Dendritic cell treated with granulocyte-macrophage colony-stimulating factor and Interleukin-4, amounts not matched to agents 40 ng/mL and 50 ng/mL, for 4 days (primary cell): Measurements from ENCODE around the gene KCNIP4.

ENCODE experiments used
- H3K27ac Mint-ChIP-seq: one replicate; pipeline ENCODE4 v1.8.0; 2022; ENCODE audit warnings: mild to moderate bottlenecking, mixed read lengths
- H3K27me3 Mint-ChIP-seq: one replicate; pipeline ENCODE4 v1.8.0; 2022; ENCODE audit warnings: mild to moderate bottlenecking, mixed read lengths
- H3K36me3 Mint-ChIP-seq: one replicate; pipeline ENCODE4 v1.8.0; 2022; ENCODE audit warnings: low read depth, mixed read lengths
- H3K4me1 Mint-ChIP-seq: one replicate; pipeline ENCODE4 v1.8.0; 2022; ENCODE audit warnings: low read depth, mixed read lengths
- H3K4me3 Mint-ChIP-seq: one replicate; pipeline ENCODE4 v1.8.0; 2022; ENCODE audit warnings: mild to moderate bottlenecking, moderate library complexity, mixed read lengths
- H3K9me3 Mint-ChIP-seq: one replicate; pipeline ENCODE4 v1.8.0; 2022; ENCODE audit warnings: mixed read lengths
- intact Hi-C: fragments of 100-400 bp; cut with micrococcal nuclease; formaldehyde crosslinking; loops from one replicate; pipeline ENCODE4 v1.15.0; 2022

KCNIP4 gene

DNA sequence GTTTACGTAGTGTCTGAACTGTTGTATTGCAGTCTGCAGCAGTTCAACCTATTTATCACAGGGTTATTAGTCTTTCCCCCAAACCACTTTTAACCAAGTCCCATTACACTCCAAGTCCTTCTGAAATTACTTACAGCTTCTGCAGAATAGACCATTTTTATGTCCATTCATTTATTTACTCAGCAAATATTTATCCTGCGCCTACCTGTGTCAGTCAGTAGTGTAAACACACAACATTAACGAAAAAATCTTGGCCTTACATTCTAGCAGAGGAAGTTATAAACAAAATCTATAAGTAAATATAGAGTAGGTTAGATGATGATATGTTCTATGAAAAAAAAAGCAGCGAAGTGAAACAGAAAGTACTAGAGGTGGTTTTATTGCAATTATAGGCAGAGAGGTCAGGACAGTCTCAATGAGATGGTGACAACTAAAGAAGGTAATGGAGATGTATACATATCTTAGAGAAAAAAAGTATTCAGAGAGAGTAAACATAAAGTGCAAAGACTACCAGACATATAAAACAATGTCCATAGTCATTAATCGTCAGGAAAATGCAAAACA lies 534.7 kb downstream of the KCNIP4 start:
- H3K4me3 Mint-ChIP-seq, result no peak overlapping the region

DNA sequence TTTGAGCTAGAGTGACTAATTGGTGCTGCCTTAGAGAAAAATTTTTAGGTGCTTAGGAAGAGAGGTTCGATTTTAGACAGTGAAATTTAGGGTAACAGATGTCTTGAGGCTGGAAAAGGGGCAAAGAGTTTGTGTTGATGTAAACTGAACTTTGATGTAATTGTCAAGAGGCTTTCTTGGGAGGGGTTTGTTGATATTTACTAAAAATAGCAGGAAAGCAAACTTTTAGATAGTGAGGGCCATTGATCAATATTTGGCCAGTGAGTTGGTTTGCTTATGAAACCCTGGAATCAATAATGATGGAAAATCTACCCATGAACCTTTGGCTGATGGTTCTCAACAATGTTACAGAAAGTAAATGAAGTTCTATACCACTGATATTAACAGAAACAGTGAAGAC lies 537.5 kb downstream of the KCNIP4 start:
- no peaks in the 10 kb centered on the region for H3K36me3 Mint-ChIP-seq
- H3K4me1 Mint-ChIP-seq, result no peaks in the 10 kb centered on the region
- intact Hi-C loops, result no loop called here
- H3K4me3 Mint-ChIP-seq, result no peak overlapping the region
- H3K27me3 Mint-ChIP-seq, result no peaks in the 10 kb centered on the region
- H3K27ac Mint-ChIP-seq, result no peak overlapping the region
- H3K9me3 Mint-ChIP-seq, result no peaks in the 10 kb centered on the region

More for the DNA sequence above, 534.7 kb downstream of the KCNIP4 start:
- Mint-ChIP-seq H3K9me3 (no peaks in the 10 kb centered on the region), H3K4me1 (no peaks in the 10 kb centered on the region), H3K27ac (no peak overlapping the region), H3K27me3 (no peaks in the 10 kb centered on the region), H3K36me3 (no peaks in the 10 kb centered on the region)
- intact Hi-C loops, result no loop called here

GRCh38 chr4:21410372-21410771 lies 538.2 kb downstream of the KCNIP4 start:
- H3K27ac Mint-ChIP-seq, result no peak overlapping the region
- intact Hi-C loops, result no loop called here
- H3K27me3 Mint-ChIP-seq, result no peaks in the 10 kb centered on the region
- no peaks in the 10 kb centered on the region for H3K9me3 Mint-ChIP-seq
- no peaks in the 10 kb centered on the region for H3K4me1 Mint-ChIP-seq
- H3K4me3 Mint-ChIP-seq, result no peak overlapping the region
- H3K36me3 Mint-ChIP-seq, result no peaks in the 10 kb centered on the region

- intact Hi-C loops, result no loop called here
- H3K4me3 Mint-ChIP-seq, result no peak overlapping the region
- peaks cover 16% of the 10 kb centered on the region for H3K9me3 Mint-ChIP-seq
- no peaks in the 10 kb centered on the region for H3K27me3 Mint-ChIP-seq
- no peaks in the 10 kb centered on the region for H3K36me3 Mint-ChIP-seq
- H3K27ac Mint-ChIP-seq, result no peak overlapping the region
- H3K4me1 Mint-ChIP-seq, result no peaks in the 10 kb centered on the region
Observed at GRCh38 chr4:21387683-21388082, 560.9 kb downstream of the KCNIP4 start.

- Mint-ChIP-seq H3K27me3 (no peaks in the 10 kb centered on the region), H3K36me3 (no peaks in the 10 kb centered on the region), H3K27ac (no peak overlapping the region), H3K4me3 (no peak overlapping the region), H3K4me1 (no peaks in the 10 kb centered on the region), H3K9me3 (peaks cover 8% of the 10 kb centered on the region)
- intact Hi-C loops, result no loop called here
Observed at GRCh38 chr4:21386166-21386780, 562.3 kb downstream of the KCNIP4 start.

DNA sequence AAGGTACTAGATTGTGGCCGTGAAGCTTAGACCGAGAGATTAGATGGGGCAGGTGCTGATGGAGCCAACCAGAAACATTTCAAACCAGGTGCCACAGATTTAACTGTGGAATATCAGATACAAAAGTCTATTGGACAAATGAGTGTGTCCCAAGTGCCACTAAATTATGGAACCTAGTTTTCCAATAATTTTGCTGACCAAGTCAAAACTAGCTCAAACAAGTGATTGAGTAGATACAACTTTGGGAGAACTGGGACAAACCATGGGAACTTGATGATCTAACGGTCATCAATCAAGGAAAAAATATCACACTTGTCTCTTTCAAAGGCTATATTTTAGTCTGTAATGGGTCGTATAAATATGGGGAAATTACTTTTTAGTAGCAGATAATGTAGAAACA lies 562.9 kb downstream of the KCNIP4 start:
- Mint-ChIP-seq H3K36me3 (no peaks in the 10 kb centered on the region), H3K4me3 (no peak overlapping the region), H3K27ac (no peak overlapping the region), H3K27me3 (no peaks in the 10 kb centered on the region), H3K4me1 (no peaks in the 10 kb centered on the region), H3K9me3 (peaks cover 6% of the 10 kb centered on the region)
- intact Hi-C loops, result no loop called here

- H3K4me1 Mint-ChIP-seq, result no peaks in the 10 kb centered on the region
- no peak overlapping the region for H3K27ac Mint-ChIP-seq
Observed at GRCh38 chr4:21384609-21385008, 564.0 kb downstream of the KCNIP4 start.

DNA sequence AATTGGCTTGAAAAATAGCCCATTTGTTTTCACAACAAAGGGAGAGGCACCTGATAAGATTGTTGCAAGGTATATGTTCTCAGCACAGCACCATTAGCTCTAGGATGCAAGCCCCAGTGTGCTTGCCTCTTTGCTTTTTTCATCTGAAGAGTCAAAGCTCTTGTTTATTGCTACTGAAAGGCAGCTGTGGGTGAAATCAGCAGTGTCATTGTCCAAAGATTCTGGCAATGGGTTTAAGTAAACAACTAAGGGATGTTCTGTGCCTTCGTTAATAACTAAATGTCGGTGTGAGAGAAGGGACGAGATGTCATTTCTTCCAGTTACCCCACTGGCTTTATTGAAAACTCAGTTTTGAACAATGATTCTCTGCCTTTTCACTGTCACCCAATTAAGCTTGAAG lies 567.7 kb downstream of the KCNIP4 start:
- no peak overlapping the region for H3K4me3 Mint-ChIP-seq
- intact Hi-C loops, result no loop called here
- H3K27ac Mint-ChIP-seq, result no peak overlapping the region
- H3K27me3 Mint-ChIP-seq, result no peaks in the 10 kb centered on the region
- no peaks in the 10 kb centered on the region for H3K36me3 Mint-ChIP-seq
- H3K4me1 Mint-ChIP-seq, result no peaks in the 10 kb centered on the region
- peaks cover 6% of the 10 kb centered on the region for H3K9me3 Mint-ChIP-seq

More at GRCh38 chr4:21384609-21385008, 564.0 kb downstream of the KCNIP4 start:
- no peaks in the 10 kb centered on the region for H3K27me3 Mint-ChIP-seq
- peaks cover 6% of the 10 kb centered on the region for H3K9me3 Mint-ChIP-seq
- no peaks in the 10 kb centered on the region for H3K36me3 Mint-ChIP-seq
- intact Hi-C loops, result no loop called here
- H3K4me3 Mint-ChIP-seq, result no peak overlapping the region

- H3K4me1 Mint-ChIP-seq, result no peaks in the 10 kb centered on the region
- no peaks in the 10 kb centered on the region for H3K36me3 Mint-ChIP-seq
- no peak overlapping the region for H3K4me3 Mint-ChIP-seq
- intact Hi-C loops, result no loop called here
- peaks cover 9% of the 10 kb centered on the region for H3K9me3 Mint-ChIP-seq
- H3K27ac Mint-ChIP-seq, result no peak overlapping the region
- no peaks in the 10 kb centered on the region for H3K27me3 Mint-ChIP-seq
Observed at GRCh38 chr4:21377046-21377445, 571.5 kb downstream of the KCNIP4 start.

GRCh38 chr4:21376176-21376575 lies 572.4 kb downstream of the KCNIP4 start:
- no peaks in the 10 kb centered on the region for H3K36me3 Mint-ChIP-seq
- no peak overlapping the region for H3K27ac Mint-ChIP-seq
- H3K9me3 Mint-ChIP-seq, result peaks cover 9% of the 10 kb centered on the region
- intact Hi-C loops, result no loop called here
- H3K4me1 Mint-ChIP-seq, result no peaks in the 10 kb centered on the region
- H3K4me3 Mint-ChIP-seq, result no peak overlapping the region
- no peaks in the 10 kb centered on the region for H3K27me3 Mint-ChIP-seq

- Mint-ChIP-seq H3K27ac (no peak overlapping the region), H3K27me3 (no peaks in the 10 kb centered on the region), H3K4me1 (no peaks in the 10 kb centered on the region), H3K9me3 (peaks cover 9% of the 10 kb centered on the region), H3K36me3 (no peaks in the 10 kb centered on the region), H3K4me3 (no peak overlapping the region)
- intact Hi-C loops, result no loop called here
Observed at GRCh38 chr4:21374641-21375368, 573.8 kb downstream of the KCNIP4 start.

- Mint-ChIP-seq H3K4me1 (no peaks in the 10 kb centered on the region), H3K27me3 (no peaks in the 10 kb centered on the region), H3K27ac (no peak overlapping the region), H3K9me3 (no peaks in the 10 kb centered on the region), H3K36me3 (no peaks in the 10 kb centered on the region), H3K4me3 (no peak overlapping the region)
- intact Hi-C loops, result no loop called here
Observed at GRCh38 chr4:21367567-21367966, 581.0 kb downstream of the KCNIP4 start.

GRCh38 chr4:21366840-21367239 lies 581.7 kb downstream of the KCNIP4 start:
- no peaks in the 10 kb centered on the region for H3K27me3 Mint-ChIP-seq
- no peak overlapping the region for H3K27ac Mint-ChIP-seq
- intact Hi-C loops, result no loop called here
- H3K9me3 Mint-ChIP-seq, result no peaks in the 10 kb centered on the region
- H3K4me1 Mint-ChIP-seq, result no peaks in the 10 kb centered on the region
- no peak overlapping the region for H3K4me3 Mint-ChIP-seq
- H3K36me3 Mint-ChIP-seq, result no peaks in the 10 kb centered on the region

- H3K4me3 Mint-ChIP-seq, result no peak overlapping the region
- no peaks in the 10 kb centered on the region for H3K9me3 Mint-ChIP-seq
- no peaks in the 10 kb centered on the region for H3K4me1 Mint-ChIP-seq
- no peaks in the 10 kb centered on the region for H3K36me3 Mint-ChIP-seq
- H3K27me3 Mint-ChIP-seq, result no peaks in the 10 kb centered on the region
- H3K27ac Mint-ChIP-seq, result no peak overlapping the region
- intact Hi-C loops, result no loop called here
Observed at GRCh38 chr4:21366312-21366711, 582.3 kb downstream of the KCNIP4 start.
